Measurements from ENCODE around the gene CCDC106. TPM values are rescaled to one million over a fixed set of nuclear protein-coding genes. Genes with fewer than 3 reads are reported as not detected.

Gene CCDC106
- 10 to 100 TPM in 1 of 3 donors, 1 to 10 TPM in 2; 5.5 to 14.8 (median 6.3) TPM for total RNA-seq
- long read RNA-seq, donor 1, transcript CCDC106-202 (5 exons, 2,162 nt) = major isoform, 15 of 37 reads
- long read RNA-seq, donor 1, transcript CCDC106-201 (6 exons, 1,546 nt) = minor isoform, 7 of 37 reads
- long read RNA-seq, donor 1, partial matches to known transcripts = 4 of 37 reads
- long read RNA-seq, donor 1, other reads (novel, unspliced or antisense) = 9 of 37 reads
- long read RNA-seq, donor 2, partial matches to known transcripts = 0 of 1 reads
- long read RNA-seq, donor 2, other reads (novel, unspliced or antisense) = 0 of 1 reads

- Histone ChIP-seq H3K36me3 (ENCODE audit: low read depth) (no peaks in the 10 kb centered on the region), H3K9me3 (no peaks in the 10 kb centered on the region), H3K4me3 (peak within 1 kb of the TSS; percentile 63), H3K4me1 (ENCODE audit: low read depth) (peaks cover 18% of the 10 kb centered on the region)
- peak; percentile 57 for ATAC-seq
- DNase-seq = peak; percentile 71 to 79 (median 73)
- TF ChIP-seq CTCF (IDR thresholded peaks at IDR 0.05) = no peak
- intact Hi-C loops (cut with DNase I, micrococcal nuclease) = no loop called here
Measured at GRCh38 chr19:55647732-55648584, at the start of gene CCDC106. TSS of gene CCDC106 (plus strand) at chr19:55648212. CDS start at chr19:55649047, 835 bp downstream.

- Histone ChIP-seq H3K9me3 (no peaks in the 10 kb centered on the region), H3K4me1 (ENCODE audit: low read depth) (peaks cover 14% of the 10 kb centered on the region), H3K36me3 (ENCODE audit: low read depth) (no peaks in the 10 kb centered on the region), H3K4me3 (peak overlapping the region; percentile 77)
- DNase-seq (peak; percentile 95 to 97 (median 95)), ATAC-seq (peak; percentile 87)
- intact Hi-C loops (cut with DNase I, micrococcal nuclease) = no loop called here
- TF ChIP-seq CTCF (IDR thresholded peaks at IDR 0.05) = no peak
Measured at GRCh38 chr19:55598719-55599467, 49.1 kb upstream of the CCDC106 start.

DNA sequence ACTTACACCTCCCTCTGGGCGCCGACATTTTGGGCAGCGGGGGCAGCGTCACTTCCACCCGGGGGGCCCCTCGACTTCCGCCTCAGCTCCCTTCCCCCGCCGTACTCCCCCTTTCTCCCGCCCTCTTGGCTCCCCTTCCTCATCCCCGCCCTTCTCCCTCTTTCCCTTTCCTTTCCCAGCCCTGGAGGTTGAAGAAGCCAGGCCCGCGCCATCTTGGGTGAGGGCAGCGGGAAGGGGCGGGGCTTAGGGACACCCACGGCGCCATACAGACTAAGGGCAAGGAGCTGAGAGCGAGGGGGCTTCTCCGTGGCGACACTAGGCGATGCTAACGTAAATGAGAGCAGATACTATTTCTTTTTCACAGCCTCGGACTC is 48.6 kb upstream of the CCDC106 start, which contains the start of gene FIZ1:
TSS of gene FIZ1 (minus strand) at position 50 of the 374 bp plus-strand sequence. CDS start 1,652 bp downstream, outside the sequence.
- intact Hi-C loops (cut with DNase I, micrococcal nuclease) = no loop called here
- H3K9me3 ChIP-seq = no peaks in the 10 kb centered on the region
- ATAC-seq (peak; percentile 89), DNase-seq (peak; percentile 97 to 98 (median 98))
- peak within 1 kb of the TSS; percentile 77 for H3K4me3 ChIP-seq
- no peaks in the 10 kb centered on the region for H3K36me3 ChIP-seq (ENCODE audit: low read depth)
- TF ChIP-seq CTCF (IDR thresholded peaks at IDR 0.05) = no peak
- peaks cover 19% of the 10 kb centered on the region for H3K4me1 ChIP-seq (ENCODE audit: low read depth)

DNA sequence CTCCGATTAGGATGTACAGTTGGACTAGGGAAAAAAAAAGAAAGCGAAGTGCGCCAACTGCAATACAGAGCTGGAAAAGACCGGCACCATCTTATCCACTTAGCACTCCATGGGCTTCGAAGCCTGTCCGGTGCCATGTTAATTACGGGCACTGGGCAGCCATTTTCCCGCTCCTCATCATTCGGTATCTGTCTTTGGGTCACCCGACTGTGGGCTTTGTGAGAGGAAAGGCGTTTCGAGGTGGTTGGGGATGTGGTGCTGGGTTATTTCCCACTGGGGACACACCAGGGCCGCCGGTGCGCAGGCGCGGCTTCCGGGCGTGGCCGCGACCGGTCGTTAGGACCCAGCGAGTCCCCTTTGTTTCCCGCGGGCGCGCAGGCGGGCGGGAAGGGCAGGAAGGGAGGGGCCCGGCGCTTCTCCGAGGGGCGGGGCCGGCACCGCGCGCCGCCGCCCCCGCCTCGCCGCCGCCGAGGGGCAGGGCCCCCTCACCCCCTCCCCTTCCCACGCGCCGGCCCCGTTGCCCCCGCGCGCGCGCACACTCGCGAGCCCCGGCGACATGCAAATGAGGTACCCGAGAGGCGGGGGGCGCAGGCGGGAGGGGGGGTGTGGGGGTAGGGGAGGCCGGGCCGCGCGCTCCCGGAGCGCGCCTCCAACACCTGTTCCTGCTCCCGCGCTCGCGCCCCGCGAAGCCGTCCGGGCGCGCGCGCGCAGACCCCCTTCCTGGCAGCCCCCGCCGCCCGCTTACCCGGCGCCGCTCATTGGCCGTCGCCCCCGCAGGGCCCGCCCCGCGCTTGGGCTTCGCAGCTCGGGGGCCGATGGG is 48.0 kb upstream of the CCDC106 start, which contains the start of gene ZNF524:
TSS of gene ZNF524 (plus strand) at position 447 of the 820 bp plus-strand sequence. CDS start 1,825 bp downstream, outside the sequence.
- TF ChIP-seq CTCF (IDR thresholded peaks at IDR 0.05) = no peak
- peaks cover 24% of the 10 kb centered on the region for H3K4me1 ChIP-seq (ENCODE audit: low read depth)
- H3K4me3 ChIP-seq = peak within 1 kb of the TSS; percentile 77
- H3K9me3 ChIP-seq = no peaks in the 10 kb centered on the region
- DNase-seq (peak; percentile 85 to 91 (median 91)), ATAC-seq (peak; percentile 68)
- intact Hi-C loops (cut with DNase I, micrococcal nuclease) = no loop called here
- H3K36me3 ChIP-seq (ENCODE audit: low read depth) = no peaks in the 10 kb centered on the region
